Memory B cell (primary cell): Measurements from ENCODE around the gene TEDDM1.
A peak's percentile ranks its signal among the peaks of the same experiment; 100 is the strongest.
"Not testable (repeated sequence)": the region's sequence is repeated elsewhere in the genome, so short reads cannot be mapped to it uniquely, and the experiment has no call there.

ENCODE experiments used
- ATAC-seq: fragments of 150-1000 bp; cut with Tn5 transposase; 2 replicates; pipeline ENCODE4 v1.10.0; 2021; ENCODE audit warnings: low read depth, mild to moderate bottlenecking, moderate library complexity
- DNase-seq, 2 donors: peaks; one replicate each; pipeline ENCODE4 v3.0.0; 2022; ENCODE audit warnings: low spot score in 2 of 2
- H3K27ac Mint-ChIP-seq: one replicate; pipeline ENCODE4 v1.8.0; 2022; ENCODE audit warnings: mild to moderate bottlenecking, moderate library complexity, mixed read lengths
- H3K27me3 Mint-ChIP-seq: one replicate; pipeline ENCODE4 v1.8.0; 2022; ENCODE audit warnings: mixed read lengths
- H3K36me3 Mint-ChIP-seq: one replicate; pipeline ENCODE4 v1.8.0; 2022; ENCODE audit warnings: mild to moderate bottlenecking, mixed read lengths
- H3K4me1 Mint-ChIP-seq: one replicate; pipeline ENCODE4 v1.8.0; 2022; ENCODE audit warnings: mixed read lengths
- H3K4me3 Mint-ChIP-seq: one replicate; pipeline ENCODE4 v1.8.0; 2022; ENCODE audit warnings: mild to moderate bottlenecking, moderate library complexity, mixed read lengths
- H3K9me3 Mint-ChIP-seq: one replicate; pipeline ENCODE4 v1.8.0; 2022; ENCODE audit warnings: mixed read lengths

TEDDM1 gene, protein sequence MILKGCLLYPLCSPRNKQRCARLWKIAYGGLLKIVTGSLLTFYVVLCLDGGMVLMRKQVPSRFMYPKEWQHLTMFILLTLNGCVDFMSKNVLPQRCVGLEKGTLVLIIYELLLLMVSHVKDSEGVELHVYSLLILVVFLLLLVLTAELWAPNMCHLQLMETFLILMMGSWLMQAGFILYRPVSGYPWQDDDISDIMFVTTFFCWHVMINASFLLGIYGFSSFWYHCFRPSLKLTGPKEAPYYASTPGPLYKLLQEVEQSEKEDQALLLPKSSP

DNA sequence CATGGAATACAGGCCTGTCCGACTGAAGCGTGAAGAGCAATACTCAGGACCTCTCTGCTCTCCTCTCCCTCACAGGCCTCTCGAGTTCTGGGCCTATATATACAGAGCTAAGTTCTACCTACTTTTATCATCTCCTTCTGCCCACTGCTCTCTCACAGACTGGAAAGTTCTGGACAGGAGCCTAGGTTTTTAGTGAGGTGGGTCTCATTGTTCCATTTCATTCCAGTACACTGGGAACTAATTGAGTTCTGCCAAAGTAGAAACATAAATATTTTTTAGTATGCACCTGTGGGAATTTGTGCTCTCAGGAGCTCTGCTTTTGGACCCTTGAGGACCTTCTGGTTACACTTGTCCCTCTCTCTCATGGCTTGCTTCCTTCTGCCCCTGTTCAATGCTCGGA is at the start of gene TEDDM1:
Gene TEDDM1, minus strand, starts transcription at position 101 of the 400 bp plus-strand sequence. CDS start 182 bp downstream, outside the sequence.
- Mint-ChIP-seq H3K4me3 (no peak within 1 kb of the TSS), H3K4me1 (peaks cover 3% of the 10 kb centered on the region), H3K27me3 (peaks cover 13% of the 10 kb centered on the region), H3K27ac (no peak within 1 kb of the TSS), H3K9me3 (peaks cover 2% of the 10 kb centered on the region), H3K36me3 (peaks cover 1% of the 10 kb centered on the region)
- ATAC-seq (no peak), DNase-seq (no peak)

DNA sequence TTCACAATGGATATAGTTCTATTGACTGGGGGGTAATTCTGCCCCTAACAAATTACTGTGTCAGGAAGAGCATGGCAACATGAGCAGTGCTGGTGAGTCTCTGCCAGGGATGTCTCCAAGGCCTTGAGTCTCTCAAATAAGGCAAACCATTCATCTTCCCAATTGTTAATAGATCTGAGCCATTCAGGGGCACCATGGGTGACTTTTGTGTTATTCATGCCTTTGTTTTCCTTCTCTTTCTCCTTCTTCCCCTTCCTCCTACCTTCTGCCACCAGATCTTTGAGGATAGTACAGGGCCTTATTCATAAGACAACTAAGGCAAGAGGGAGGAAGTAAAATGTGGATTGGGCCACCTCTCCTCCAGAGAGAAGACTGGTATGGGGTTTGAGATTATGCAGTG is 49.6 kb upstream of the TEDDM1 start, which contains the start of gene RGSL1:
Gene RGSL1, plus strand, starts transcription at position 60 of the 400 bp plus-strand sequence. Its CDS starts 20 bp downstream, at position 80.
- no peak within 1 kb of the TSS for H3K4me3 Mint-ChIP-seq
- H3K9me3 Mint-ChIP-seq: no peaks in the 10 kb centered on the region
- peaks cover 13% of the 10 kb centered on the region for H3K27me3 Mint-ChIP-seq
- ATAC-seq (no peak), DNase-seq (no peak)
- H3K36me3 Mint-ChIP-seq: no peaks in the 10 kb centered on the region
- H3K4me1 Mint-ChIP-seq: peaks cover 6% of the 10 kb centered on the region
- H3K27ac Mint-ChIP-seq: no peak within 1 kb of the TSS

DNA sequence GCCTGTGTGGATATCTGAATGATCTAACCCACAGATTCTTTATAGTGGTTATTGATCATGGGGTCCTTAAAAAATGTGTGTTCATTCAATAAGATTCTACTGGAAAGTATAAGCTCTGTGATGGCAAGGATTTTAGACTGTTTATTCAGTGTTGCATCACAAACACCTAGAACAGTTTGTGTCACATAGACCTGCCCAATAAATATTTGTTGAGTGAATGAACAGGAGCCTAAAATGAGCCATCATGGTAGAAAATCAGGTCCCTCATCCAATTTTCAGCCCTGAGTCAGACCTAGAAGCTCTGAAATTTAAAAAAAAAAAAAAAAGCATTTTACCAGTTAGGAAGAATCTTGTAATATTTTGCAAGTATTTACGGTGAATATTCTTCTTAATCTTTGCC is 47.2 kb upstream of the TEDDM1 start:
- peaks cover 5% of the 10 kb centered on the region for H3K27me3 Mint-ChIP-seq
- no peak for ATAC-seq
- peaks cover 6% of the 10 kb centered on the region for H3K4me1 Mint-ChIP-seq

DNA sequence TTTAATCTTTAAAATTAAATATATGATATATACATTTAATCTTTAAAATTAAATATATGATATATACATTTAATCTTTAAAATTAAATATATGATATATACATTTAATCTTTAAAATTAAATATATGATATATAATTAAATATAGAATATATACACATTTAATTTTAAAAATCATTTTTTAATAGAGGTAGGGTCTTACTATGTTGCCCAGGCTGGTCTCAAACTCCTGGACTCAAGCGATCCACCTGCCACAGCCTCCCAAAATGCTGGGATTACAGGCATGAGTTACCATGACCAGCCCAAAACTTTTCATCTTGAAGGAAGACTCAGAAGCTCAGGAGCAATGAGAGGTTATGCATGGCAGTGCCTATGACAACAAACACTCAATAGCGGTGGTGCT is 46.7 kb upstream of the TEDDM1 start:
- not testable (repeated sequence) for ATAC-seq

More for the DNA sequence above, 47.2 kb upstream of the TEDDM1 start:
- no peak overlapping the region for H3K27ac Mint-ChIP-seq
- H3K4me3 Mint-ChIP-seq: no peak overlapping the region
- no peak for DNase-seq
- no peaks in the 10 kb centered on the region for H3K9me3 Mint-ChIP-seq
- no peaks in the 10 kb centered on the region for H3K36me3 Mint-ChIP-seq

DNA sequence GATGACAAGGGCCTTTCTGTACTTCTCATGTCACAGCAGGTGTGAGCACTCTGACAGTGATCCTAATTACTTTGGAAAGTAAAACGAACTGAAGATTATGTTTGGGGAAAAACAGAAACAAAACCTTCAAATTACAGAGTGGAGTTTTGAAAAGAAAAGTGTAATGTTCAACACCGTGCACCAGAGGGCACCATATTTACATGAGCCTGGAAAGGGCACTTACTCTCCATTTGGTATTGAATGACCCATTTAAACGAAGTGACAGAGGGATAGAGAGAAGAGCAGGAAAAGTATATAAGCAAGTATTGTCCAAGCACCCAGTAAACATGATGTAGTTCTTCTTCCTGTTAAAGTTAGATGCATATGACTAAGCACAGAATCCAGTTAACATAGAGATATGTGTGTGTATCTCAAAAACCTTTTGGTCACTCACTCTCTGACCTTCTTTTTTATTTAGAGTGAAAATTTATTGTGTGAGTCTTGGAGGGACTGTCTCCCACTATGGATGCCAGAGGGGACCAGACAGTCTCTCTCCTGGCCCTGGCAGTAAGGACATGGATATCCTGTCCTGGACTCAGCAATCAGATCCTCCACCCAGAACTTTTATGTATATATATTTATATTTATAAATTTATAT is 45.7 kb upstream of the TEDDM1 start:
- Mint-ChIP-seq H3K4me1 (peaks cover 4% of the 10 kb centered on the region), H3K9me3 (no peaks in the 10 kb centered on the region), H3K4me3 (no peak overlapping the region), H3K27ac (no peak overlapping the region), H3K36me3 (no peaks in the 10 kb centered on the region), H3K27me3 (peaks cover under 1% of the 10 kb centered on the region)
- ATAC-seq (peak; percentile 42), DNase-seq (peak; percentile 25 to 31)

More for the DNA sequence above, 46.7 kb upstream of the TEDDM1 start:
- not testable (repeated sequence) for H3K27ac Mint-ChIP-seq, H3K36me3 Mint-ChIP-seq, H3K4me1 Mint-ChIP-seq, H3K4me3 Mint-ChIP-seq, DNase-seq, H3K27me3 Mint-ChIP-seq, H3K9me3 Mint-ChIP-seq

DNA sequence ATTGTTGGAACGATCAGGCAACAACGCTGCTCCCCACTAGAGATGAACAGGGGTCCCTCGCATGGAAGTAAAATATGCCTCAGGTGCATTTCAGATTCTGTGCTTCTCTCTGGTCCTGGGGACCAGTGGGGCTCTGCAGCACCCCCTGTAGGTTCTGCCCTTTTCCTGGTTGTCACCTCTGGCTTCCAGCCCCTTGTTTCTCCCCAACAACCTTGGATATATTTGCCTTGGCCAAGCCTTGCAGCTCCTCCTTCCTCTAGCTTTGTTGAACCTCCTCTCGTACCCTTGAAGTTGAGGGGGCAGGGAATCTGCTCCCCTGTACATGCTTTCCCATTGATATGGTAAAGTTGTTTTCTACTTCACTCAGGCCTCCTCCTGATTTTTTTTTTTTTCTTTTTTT is 44.0 kb upstream of the TEDDM1 start:
- Mint-ChIP-seq H3K27ac (no peak overlapping the region), H3K4me1 (peaks cover 4% of the 10 kb centered on the region), H3K4me3 (no peak overlapping the region), H3K27me3 (peaks cover 1% of the 10 kb centered on the region), H3K9me3 (no peaks in the 10 kb centered on the region), H3K36me3 (no peaks in the 10 kb centered on the region)
- ATAC-seq: no peak
- DNase-seq: no peak

DNA sequence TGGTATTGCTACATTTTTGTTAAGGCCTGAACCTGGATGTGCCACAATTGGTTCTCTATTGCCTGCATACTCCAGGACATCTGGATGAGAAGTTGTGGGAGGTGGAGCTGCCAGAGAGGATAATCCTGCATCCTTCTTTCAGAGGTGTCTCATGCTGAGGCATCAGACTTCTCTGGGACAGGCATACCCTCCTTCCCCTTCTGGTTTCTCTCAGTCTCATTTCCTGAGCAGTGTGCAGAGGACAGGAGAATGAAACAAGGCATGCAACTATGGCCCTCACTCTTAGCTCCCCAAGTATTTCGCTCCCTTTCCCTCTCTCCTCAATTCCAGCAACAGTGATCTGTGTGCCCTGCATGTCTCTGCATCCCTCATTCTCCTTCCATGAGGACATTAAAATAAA is 41.9 kb upstream of the TEDDM1 start:
- H3K4me1 Mint-ChIP-seq: peaks cover 4% of the 10 kb centered on the region
- DNase-seq: no peak
- H3K36me3 Mint-ChIP-seq: peaks cover 2% of the 10 kb centered on the region
- H3K27me3 Mint-ChIP-seq: peaks cover 3% of the 10 kb centered on the region
- H3K27ac Mint-ChIP-seq: no peak overlapping the region
- peaks cover 5% of the 10 kb centered on the region for H3K9me3 Mint-ChIP-seq
- no peak overlapping the region for H3K4me3 Mint-ChIP-seq
- ATAC-seq: no peak

DNA sequence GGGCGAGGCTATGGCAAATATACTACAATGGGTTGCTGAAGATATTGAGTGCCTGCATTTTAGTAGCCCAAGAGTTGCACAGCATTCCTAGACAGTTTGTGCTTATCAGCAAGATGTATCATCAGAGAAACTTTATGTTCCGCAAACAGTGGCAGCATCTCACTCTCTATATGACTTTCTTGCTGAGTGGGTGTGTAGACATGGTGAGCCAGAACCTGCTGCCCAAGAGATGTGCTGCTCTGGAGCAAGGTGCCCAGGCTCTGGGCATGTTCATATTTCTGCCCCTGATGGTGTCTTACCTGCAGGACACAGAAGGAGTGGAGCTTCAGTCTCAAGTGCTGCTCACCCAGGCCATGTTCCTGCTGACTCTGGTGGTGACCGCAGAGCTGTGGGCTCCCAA is 41.3 kb upstream of the TEDDM1 start:
- Mint-ChIP-seq H3K27me3 (peaks cover 3% of the 10 kb centered on the region), H3K4me3 (no peak overlapping the region), H3K27ac (no peak overlapping the region), H3K9me3 (peaks cover 5% of the 10 kb centered on the region), H3K4me1 (peaks cover 4% of the 10 kb centered on the region), H3K36me3 (peaks cover 2% of the 10 kb centered on the region)
- ATAC-seq: no peak
- DNase-seq: no peak

DNA sequence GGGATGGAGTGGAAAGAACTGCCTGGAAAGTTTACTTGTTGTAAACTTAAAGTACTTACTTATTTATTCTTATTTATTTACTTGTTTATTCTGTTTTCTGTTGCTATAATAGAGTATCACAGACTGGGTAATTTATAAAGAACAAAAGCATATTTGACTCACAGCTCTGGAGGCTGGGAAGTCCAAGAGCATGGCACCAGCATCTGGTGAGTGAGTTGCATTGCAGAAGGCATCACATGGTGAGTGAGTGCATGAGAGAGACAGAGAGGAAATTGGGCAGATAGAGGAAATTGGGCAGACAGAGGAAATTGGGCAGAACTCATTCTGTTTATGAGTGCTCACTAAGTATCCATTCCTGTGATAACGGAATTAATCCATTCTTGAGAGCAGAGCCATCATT is 37.9 kb upstream of the TEDDM1 start:
- no peak for DNase-seq
- Mint-ChIP-seq H3K27ac (no peak overlapping the region), H3K27me3 (peaks cover 3% of the 10 kb centered on the region), H3K4me1 (no peaks in the 10 kb centered on the region), H3K9me3 (peaks cover 5% of the 10 kb centered on the region), H3K4me3 (no peak overlapping the region), H3K36me3 (peaks cover 2% of the 10 kb centered on the region)
- no peak for ATAC-seq

DNA sequence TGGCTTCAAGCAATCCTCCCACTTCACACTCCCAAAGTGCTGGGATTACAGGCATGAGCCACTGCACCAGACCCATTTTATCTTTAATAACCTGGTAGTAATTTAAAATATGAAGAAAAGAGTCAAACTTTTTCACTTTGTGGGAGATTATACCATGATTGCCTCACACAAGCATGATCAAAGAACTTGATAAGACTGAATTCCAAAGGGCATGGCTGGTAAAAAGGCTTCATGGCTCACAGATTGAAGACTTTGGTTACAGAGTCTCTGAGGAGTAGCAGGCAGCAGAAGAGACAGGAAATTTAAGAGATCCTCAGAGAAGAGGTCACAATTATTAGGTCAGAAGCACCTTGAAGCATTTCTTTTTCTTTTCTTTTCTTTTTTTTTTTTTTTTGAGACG is 33.1 kb upstream of the TEDDM1 start:
- ATAC-seq (no peak), DNase-seq (no peak)
- H3K4me3 Mint-ChIP-seq: no peak overlapping the region
- peaks cover 2% of the 10 kb centered on the region for H3K36me3 Mint-ChIP-seq
- H3K9me3 Mint-ChIP-seq: peaks cover 5% of the 10 kb centered on the region
- H3K27ac Mint-ChIP-seq: no peak overlapping the region
- H3K27me3 Mint-ChIP-seq: peaks cover 1% of the 10 kb centered on the region
- H3K4me1 Mint-ChIP-seq: peaks cover 9% of the 10 kb centered on the region

DNA sequence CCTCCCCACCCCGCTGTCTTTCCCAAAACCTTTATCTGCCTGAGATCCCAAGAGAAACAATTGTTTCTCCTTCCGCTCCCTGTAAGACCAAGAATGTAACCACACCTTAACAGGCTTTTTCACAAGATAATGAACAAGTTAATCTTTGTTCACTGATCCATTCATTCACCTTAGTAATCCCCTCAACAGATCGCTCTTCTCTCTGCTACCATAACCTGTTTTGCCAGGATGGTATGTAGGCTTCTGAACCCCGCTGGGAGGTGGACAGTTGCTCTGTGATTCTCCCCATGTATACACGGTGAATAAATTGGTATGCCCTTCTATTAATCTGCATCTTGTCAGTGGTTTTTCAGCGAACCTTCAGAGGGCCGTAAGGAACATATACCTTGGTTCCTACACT is 30.8 kb upstream of the TEDDM1 start:
- H3K9me3 Mint-ChIP-seq: no peaks in the 10 kb centered on the region
- H3K27ac Mint-ChIP-seq: no peak overlapping the region
- no peaks in the 10 kb centered on the region for H3K36me3 Mint-ChIP-seq
- H3K27me3 Mint-ChIP-seq: no peaks in the 10 kb centered on the region
- peaks cover 9% of the 10 kb centered on the region for H3K4me1 Mint-ChIP-seq
- H3K4me3 Mint-ChIP-seq: no peak overlapping the region
- DNase-seq: no peak
- ATAC-seq: no peak

DNA sequence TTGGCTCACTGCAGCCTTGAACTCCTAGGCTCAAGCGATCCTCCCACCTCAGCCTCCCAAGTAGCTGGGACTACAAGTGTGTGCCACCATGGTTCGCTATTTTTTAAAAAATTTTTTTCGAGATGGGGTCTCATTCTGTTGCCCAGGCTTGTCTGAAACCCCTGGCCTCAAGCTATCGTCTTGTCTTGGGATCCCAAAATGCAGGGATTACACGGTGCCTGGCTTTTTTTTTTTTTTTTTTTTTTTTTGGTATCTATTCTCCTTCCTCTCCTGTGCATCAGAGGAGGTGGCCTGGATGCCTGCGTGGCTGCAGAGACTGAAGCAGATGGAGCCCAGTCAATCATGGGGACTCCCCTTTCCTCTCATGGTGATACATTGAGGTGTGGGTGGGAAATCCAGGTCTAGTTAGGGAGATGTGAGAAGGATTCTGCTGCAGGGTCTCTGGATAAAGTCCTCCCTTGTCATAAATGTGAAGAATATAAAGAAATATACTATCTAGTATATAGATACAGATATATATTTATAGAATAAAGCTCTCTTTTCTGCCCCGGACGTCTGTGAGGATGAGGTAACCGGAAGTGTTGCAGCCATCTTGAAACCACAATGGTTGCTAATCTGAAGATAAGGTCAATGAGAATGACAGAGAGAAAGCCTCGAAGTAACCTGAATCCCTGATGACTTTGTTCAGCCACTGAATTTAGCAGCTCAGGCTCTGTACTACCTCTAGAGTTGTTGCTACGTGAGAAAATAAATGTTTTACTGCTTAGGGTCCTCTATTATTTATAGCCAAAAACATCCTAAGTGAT is 30.0 kb upstream of the TEDDM1 start:
- peaks cover 9% of the 10 kb centered on the region for H3K4me1 Mint-ChIP-seq
- peak overlapping the region; percentile 7 for H3K27ac Mint-ChIP-seq
- H3K9me3 Mint-ChIP-seq: no peaks in the 10 kb centered on the region
- DNase-seq: no peak
- H3K36me3 Mint-ChIP-seq: no peaks in the 10 kb centered on the region
- H3K27me3 Mint-ChIP-seq: no peaks in the 10 kb centered on the region
- H3K4me3 Mint-ChIP-seq: no peak overlapping the region
- ATAC-seq: peak; percentile 74

DNA sequence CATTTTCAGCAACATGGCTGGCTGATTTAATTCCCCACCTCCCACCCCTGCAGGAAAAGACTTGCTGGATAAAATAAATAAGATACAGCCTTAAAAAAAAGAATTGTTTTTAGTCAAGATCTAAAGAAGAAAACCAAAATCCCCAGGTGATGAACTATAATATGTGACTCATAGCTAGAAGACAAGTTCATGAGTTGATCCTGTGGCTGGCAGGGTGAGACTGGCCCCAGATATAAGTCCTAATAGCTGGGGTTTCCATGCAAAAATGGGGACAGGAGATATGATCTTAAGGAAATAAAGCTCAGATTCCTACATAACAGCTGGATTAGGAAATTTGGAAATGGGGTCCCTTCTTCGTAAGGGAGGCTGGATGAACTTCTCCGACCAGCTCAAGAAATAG is 27.6 kb upstream of the TEDDM1 start:
- Mint-ChIP-seq H3K9me3 (no peaks in the 10 kb centered on the region), H3K4me3 (no peak overlapping the region), H3K36me3 (no peaks in the 10 kb centered on the region), H3K27ac (no peak overlapping the region), H3K27me3 (no peaks in the 10 kb centered on the region), H3K4me1 (peaks cover 9% of the 10 kb centered on the region)
- DNase-seq (no peak), ATAC-seq (no peak)
